Uterus (tissue), 4 donors: ENCODE results near the gene AKT3. TPM values are rescaled to one million over a fixed set of nuclear protein-coding genes. Genes with fewer than 3 reads are reported as not detected.
"Not testable (repeated sequence)": the region's sequence is repeated elsewhere in the genome, so short reads cannot be mapped to it uniquely, and the experiment has no call there.

Experiments used
- DNase-seq, 2 donors: peaks; one replicate each; pipeline ENCODE4 v3.0.0-alpha.2; 2019 to 2020
- H3K27ac ChIP-seq, 2 donors: fragments of 200-600 bp; sonication (generic); 1 replicate in 1 of 2; 2 replicates in 1 of 2; pipeline ENCODE4 v1.5.1; 2016 to 2018
- H3K27me3 ChIP-seq, 2 donors: fragments of 200-600 bp; sonication (generic); one replicate each; pipeline ENCODE4 v1.5.1; 2018 to 2019; ENCODE audit warnings: control low read depth in 1 of 2
- H3K36me3 ChIP-seq, 2 donors: fragments of 200-600 bp; sonication (generic); one replicate each; pipeline ENCODE4 v1.5.1; 2019; ENCODE audit warnings: control low read depth in 1 of 2
- H3K4me1 ChIP-seq, 2 donors: fragments of 200-600 bp; sonication (generic); one replicate each; pipeline ENCODE4 v1.5.1; 2018 to 2019; ENCODE audit warnings: control low read depth in 1 of 2
- H3K4me3 ChIP-seq, 2 donors: fragments of 200-600 bp; sonication (generic); 1 replicate in 1 of 2; 2 replicates in 1 of 2; pipeline ENCODE4 v1.5.1; 2018 to 2019; ENCODE audit warnings: mild to moderate bottlenecking in 1 of 2
- H3K9me3 ChIP-seq, 2 donors: fragments of 200-600 bp; sonication (generic); one replicate each; pipeline ENCODE4 v1.5.1; 2019; ENCODE audit warnings: control low read depth in 1 of 2
- POLR2A ChIP-seq, 2 donors: fragments of 450-650 bp; IDR thresholded peaks; one replicate each; pipeline ENCODE4 v1.6.1; 2016; ENCODE audit warnings: antibody characterized with exemption in 2 of 2, mild to moderate bottlenecking in 1 of 2, moderate library complexity in 1 of 2
- intact Hi-C: fragments of 100-400 bp; cut with DNase I; formaldehyde crosslinking; loops from one replicate; pipeline ENCODE4 v1.15.1; 2023; ENCODE audit warnings: low total_unique reads
- total RNA-seq, 4 donors: library from RNA; depleted of rRNA in 3 of 4; stranded (reverse); fragments of >200 nt in 3 of 4; gene quantifications; one replicate each; pipeline versions ENCODE4 v1.1.0 to v1.2.4, GENCODE V29; 2014 to 2023
- TF ChIP-seq, protein P1 (sequence below), 4 experiments: fragments of 200-600 bp in 2 of 4; fragments of 450-650 bp in 2 of 4; sonication (generic) in 2 of 4; IDR thresholded peaks; one replicate each; pipeline ENCODE4 v1.5.1; 2016 to 2019; ENCODE audit warnings: antibody characterized with exemption in 4 of 4, mild to moderate bottlenecking in 2 of 4, moderate library complexity in 1 of 4
- donor health status: DM: yes; HTN: yes; CAD: no.

Gene AKT3
- total RNA-seq, 4 donors from 2014 or later = 39.2 to 227 (median 97.6) TPM

DNA sequence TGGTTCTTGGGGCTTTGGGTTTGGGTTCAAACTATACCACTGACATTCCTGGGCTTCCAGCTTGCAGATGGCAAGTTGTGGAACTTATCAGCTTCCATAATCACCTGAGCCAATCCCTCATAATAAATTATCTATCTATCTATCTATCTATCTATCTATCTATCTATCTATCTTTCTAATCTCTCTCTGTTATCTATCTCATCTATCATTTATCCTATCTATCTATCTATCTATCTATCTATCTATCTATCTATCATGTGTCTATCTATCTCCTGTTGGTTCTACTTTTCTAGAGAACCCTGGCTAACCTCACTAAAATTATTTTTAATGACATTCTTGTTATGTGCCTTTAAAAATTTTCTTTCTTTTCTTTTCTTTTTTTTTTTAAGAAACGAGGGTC, 35.8 kb upstream of the AKT3 start:
- no peak for TF ChIP-seq POLR2A (IDR thresholded peaks at IDR 0.05)
- TF ChIP-seq, protein P1, sequence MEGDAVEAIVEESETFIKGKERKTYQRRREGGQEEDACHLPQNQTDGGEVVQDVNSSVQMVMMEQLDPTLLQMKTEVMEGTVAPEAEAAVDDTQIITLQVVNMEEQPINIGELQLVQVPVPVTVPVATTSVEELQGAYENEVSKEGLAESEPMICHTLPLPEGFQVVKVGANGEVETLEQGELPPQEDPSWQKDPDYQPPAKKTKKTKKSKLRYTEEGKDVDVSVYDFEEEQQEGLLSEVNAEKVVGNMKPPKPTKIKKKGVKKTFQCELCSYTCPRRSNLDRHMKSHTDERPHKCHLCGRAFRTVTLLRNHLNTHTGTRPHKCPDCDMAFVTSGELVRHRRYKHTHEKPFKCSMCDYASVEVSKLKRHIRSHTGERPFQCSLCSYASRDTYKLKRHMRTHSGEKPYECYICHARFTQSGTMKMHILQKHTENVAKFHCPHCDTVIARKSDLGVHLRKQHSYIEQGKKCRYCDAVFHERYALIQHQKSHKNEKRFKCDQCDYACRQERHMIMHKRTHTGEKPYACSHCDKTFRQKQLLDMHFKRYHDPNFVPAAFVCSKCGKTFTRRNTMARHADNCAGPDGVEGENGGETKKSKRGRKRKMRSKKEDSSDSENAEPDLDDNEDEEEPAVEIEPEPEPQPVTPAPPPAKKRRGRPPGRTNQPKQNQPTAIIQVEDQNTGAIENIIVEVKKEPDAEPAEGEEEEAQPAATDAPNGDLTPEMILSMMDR (IDR thresholded peaks at IDR 0.05) = no peak
- H3K9me3 ChIP-seq = no peaks in the 10 kb centered on the region
- intact Hi-C loops = no loop called here
- H3K4me1 ChIP-seq = no peaks in the 10 kb centered on the region
- H3K4me3 ChIP-seq = no peak overlapping the region
- H3K27ac ChIP-seq = no peak overlapping the region
- DNase-seq = no peak
- H3K36me3 ChIP-seq = no peaks in the 10 kb centered on the region
- H3K27me3 ChIP-seq = no peaks in the 10 kb centered on the region

DNA sequence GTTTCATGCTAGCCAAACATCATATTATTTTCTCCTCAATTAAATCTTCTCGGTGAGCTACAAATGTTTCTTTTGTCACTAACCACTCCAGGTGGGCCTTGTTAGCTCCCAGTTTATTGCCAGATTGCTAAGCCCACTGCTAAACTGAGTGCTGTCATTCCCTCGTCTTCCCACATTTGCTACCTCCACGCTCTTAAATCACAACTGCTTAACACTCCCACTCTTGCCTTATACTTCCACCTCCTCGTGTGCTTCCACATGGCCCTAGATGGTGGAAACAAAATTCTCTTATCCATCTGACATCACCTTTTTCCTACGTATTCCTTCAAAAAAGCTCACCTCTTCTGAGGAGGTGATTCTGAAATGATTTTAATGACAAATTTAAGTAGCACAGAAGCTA, 34.6 kb upstream of the AKT3 start:
- Histone ChIP-seq H3K9me3 (no peaks in the 10 kb centered on the region), H3K36me3 (no peaks in the 10 kb centered on the region), H3K27me3 (no peaks in the 10 kb centered on the region), H3K4me1 (no peaks in the 10 kb centered on the region), H3K27ac (no peak overlapping the region), H3K4me3 (no peak overlapping the region)
- DNase-seq = no peak
- TF ChIP-seq POLR2A (IDR thresholded peaks at IDR 0.05) = no peak
- TF ChIP-seq, protein P1 (IDR thresholded peaks at IDR 0.05) = no peak
- intact Hi-C loops = no loop called here

DNA sequence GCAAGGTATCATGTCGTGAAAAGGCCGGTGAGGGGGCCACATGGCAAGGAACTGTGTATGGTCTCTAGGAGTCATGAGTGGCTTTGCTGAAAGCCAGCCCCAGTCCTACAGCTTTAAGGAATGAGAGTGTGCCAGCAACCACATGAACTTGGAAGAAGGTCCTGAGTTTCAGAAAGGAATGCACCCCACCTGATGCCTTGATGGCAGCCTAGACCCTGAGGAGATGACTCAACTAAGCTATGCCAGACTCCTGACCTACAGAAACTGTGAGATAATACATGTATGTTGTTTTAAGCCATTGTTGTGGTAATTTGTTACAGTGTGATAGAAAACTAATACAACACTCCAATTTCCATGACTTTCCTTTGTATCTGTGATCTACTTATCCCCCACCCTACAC, 33.5 kb upstream of the AKT3 start:
- no peaks in the 10 kb centered on the region for H3K4me1 ChIP-seq
- no peak for DNase-seq
- H3K9me3 ChIP-seq = no peaks in the 10 kb centered on the region
- no peak overlapping the region for H3K27ac ChIP-seq
- TF ChIP-seq, protein P1 (IDR thresholded peaks at IDR 0.05) = no peak
- no peak for TF ChIP-seq POLR2A (IDR thresholded peaks at IDR 0.05)
- H3K4me3 ChIP-seq = no peak overlapping the region
- no peaks in the 10 kb centered on the region for H3K27me3 ChIP-seq
- intact Hi-C loops = no loop called here
- no peaks in the 10 kb centered on the region for H3K36me3 ChIP-seq

GRCh38 chr1:243882276-243882675, 32.2 kb upstream of the AKT3 start:
- H3K36me3 ChIP-seq = no peaks in the 10 kb centered on the region
- H3K4me1 ChIP-seq = no peaks in the 10 kb centered on the region
- intact Hi-C loops = no loop called here
- no peak for DNase-seq
- no peak overlapping the region for H3K4me3 ChIP-seq
- H3K9me3 ChIP-seq = no peaks in the 10 kb centered on the region
- TF ChIP-seq POLR2A (IDR thresholded peaks at IDR 0.05) = no peak
- TF ChIP-seq, protein P1 (IDR thresholded peaks at IDR 0.05) = no peak
- no peaks in the 10 kb centered on the region for H3K27me3 ChIP-seq
- no peak overlapping the region for H3K27ac ChIP-seq

DNA sequence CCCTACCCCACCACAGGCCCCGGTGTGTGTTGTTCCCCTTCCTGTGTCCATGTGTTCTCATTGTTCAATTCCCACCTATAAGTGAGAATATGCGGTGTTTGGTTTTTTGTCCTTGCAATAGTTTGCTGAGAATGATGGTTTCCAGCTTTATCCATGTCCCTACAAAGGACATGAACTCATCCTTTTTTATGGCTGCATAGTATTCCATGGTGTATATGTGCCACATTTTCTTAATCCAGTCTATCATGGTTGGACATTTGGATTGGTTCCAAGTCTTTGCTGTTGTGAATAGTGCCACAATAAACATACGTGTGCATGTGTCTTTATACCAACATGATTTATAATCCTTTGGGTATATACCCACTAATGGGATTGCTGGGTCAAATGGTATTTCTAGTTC, 27.0 kb upstream of the AKT3 start:
- intact Hi-C loops, H3K4me1 ChIP-seq, H3K4me3 ChIP-seq, H3K27ac ChIP-seq, H3K27me3 ChIP-seq, H3K9me3 ChIP-seq, H3K36me3 ChIP-seq, DNase-seq: not testable (repeated sequence)

GRCh38 chr1:243855616-243856318, 5.7 kb upstream of the AKT3 start:
- Histone ChIP-seq H3K9me3 (no peaks in the 10 kb centered on the region), H3K4me3 (no peak overlapping the region), H3K4me1 (no peaks in the 10 kb centered on the region), H3K27ac (no peak overlapping the region), H3K36me3 (no peaks in the 10 kb centered on the region), H3K27me3 (no peaks in the 10 kb centered on the region)
- intact Hi-C loops = no loop called here
- DNase-seq = no peak
- TF ChIP-seq POLR2A (IDR thresholded peaks at IDR 0.05) = no peak
